HepG2 (cell line): Measurements from ENCODE around the gene URM1. TPM values are rescaled to one million over a fixed set of nuclear protein-coding genes. Genes with fewer than 3 reads are reported as not detected.

Experiments
- CHD4 ChIP-seq: fragments of 200-600 bp; sonication (generic); IDR thresholded peaks from 2 replicates; pipeline ENCODE4 v1.7.0; 2017; ENCODE audit warnings: mild to moderate bottlenecking, low read length, borderline replicate concordance
- FOXM1 ChIP-seq: sonication (generic); formaldehyde crosslinking; IDR thresholded peaks from 2 replicates; pipeline ENCODE4 v1.5.0; 2020; ENCODE audit warnings: missing genetic modification reagents
- HNF4A ChIP-seq: sonication (generic); formaldehyde crosslinking; IDR thresholded peaks from 2 replicates; pipeline ENCODE4 v1.4.0; 2020; ENCODE audit warnings: missing genetic modification reagents
- MAZ ChIP-seq, 2 experiments: sonication (generic) in 1 of 2; formaldehyde crosslinking in 1 of 2; IDR thresholded peaks; 2 replicates each; pipeline versions ENCODE4 v1.5.0 to v1.6.1; 2012 to 2020; ENCODE audit warnings: low read depth in 2 of 2, mild to moderate bottlenecking in 2 of 2, borderline replicate concordance in 1 of 2, improper control_type of control experiment in 1 of 2, low read length in 1 of 2, missing genetic modification reagents in 1 of 2, moderate library complexity in 1 of 2
- MED8 ChIP-seq: sonication (generic); formaldehyde crosslinking; IDR thresholded peaks from 2 replicates; pipeline ENCODE4 v1.8.1; 2023; ENCODE audit warnings: mild to moderate bottlenecking, missing genetic modification reagents; ENCODE audit not compliant: insufficient replicate concordance
- MXD4 ChIP-seq: IDR thresholded peaks from 2 replicates; pipeline ENCODE4 v1.6.1; 2016; ENCODE audit warnings: mild to moderate bottlenecking, missing biosample characterization, missing genetic modification reagents
- ZBTB21 ChIP-seq: sonication (generic); formaldehyde crosslinking; IDR thresholded peaks from 2 replicates; pipeline ENCODE4 v1.4.0; 2020; ENCODE audit warnings: missing genetic modification reagents
- ZC3H4 ChIP-seq: sonication (generic); formaldehyde crosslinking; IDR thresholded peaks from 2 replicates; pipeline ENCODE4 v1.4.0; 2020; ENCODE audit warnings: missing genetic modification reagents, borderline replicate concordance
- ZNF24 ChIP-seq: fragments of 450-650 bp; IDR thresholded peaks from 2 replicates; pipeline ENCODE4 v1.6.1; 2017; ENCODE audit warnings: antibody characterized with exemption, mild to moderate bottlenecking
- ZNF598 ChIP-seq: sonication (generic); formaldehyde crosslinking; IDR thresholded peaks from 2 replicates; pipeline ENCODE4 v1.5.1; 2020; ENCODE audit warnings: mild to moderate bottlenecking, missing genetic modification reagents, borderline replicate concordance
- polyA plus RNA-seq, 8 experiments: library from polyadenylated mRNA; depleted of rRNA in 3 of 8; stranded (reverse) in 7 of 8; unstranded in 1 of 8; fragments of >200 nt; fragmentation: Illumina TruSeq in 4 of 8; extraction: Trizol in 4 of 8; gene quantifications; 2 replicates each; pipeline versions ENCODE4 v1.2.1 to v1.2.3, GENCODE V29; 2011 to 2016; ENCODE audit warnings: low read depth in 4 of 8, missing spikeins in 1 of 8, mixed read lengths in 1 of 8; ENCODE audit not compliant: insufficient read depth in 1 of 8
- total RNA-seq, 5 experiments: library from RNA; depleted of rRNA; stranded (reverse); fragments of >200 nt; fragmentation: Illumina TruSeq; extraction: Trizol; gene quantifications; 2 replicates each; pipeline ENCODE4 v1.2.3, GENCODE V29; 2016; ENCODE audit warnings: low read depth in 1 of 5
- TF ChIP-seq, protein P1 (sequence below): sonication (generic); formaldehyde crosslinking; IDR thresholded peaks from 2 replicates; pipeline ENCODE4 v1.4.0; 2020; ENCODE audit warnings: mild to moderate bottlenecking, missing genetic modification reagents
- TF ChIP-seq, protein P2 (sequence below), 2 experiments: sonication (generic) in 1 of 2; formaldehyde crosslinking in 1 of 2; IDR thresholded peaks; 2 replicates each; pipeline versions ENCODE4 v1.4.0 to v1.6.1; 2016 to 2020; ENCODE audit warnings: borderline replicate concordance in 1 of 2, low read depth in 1 of 2, mild to moderate bottlenecking in 1 of 2, missing genetic modification reagents in 1 of 2
- TF ChIP-seq, protein P3 (sequence below): sonication (generic); formaldehyde crosslinking; IDR thresholded peaks from 2 replicates; pipeline ENCODE4 v1.5.0; 2020; ENCODE audit warnings: missing genetic modification reagents
- TF ChIP-seq, protein P4 (sequence below): sonication (generic); formaldehyde crosslinking; IDR thresholded peaks from 2 replicates; pipeline ENCODE4 v1.4.0; 2020; ENCODE audit warnings: mild to moderate bottlenecking, missing genetic modification reagents
- TF ChIP-seq, protein P5 (sequence below): sonication (generic); formaldehyde crosslinking; IDR thresholded peaks from 2 replicates; pipeline ENCODE4 v1.8.0; 2022; ENCODE audit warnings: mild to moderate bottlenecking, missing genetic modification reagents, moderate library complexity
- TF ChIP-seq, protein P6 (sequence below): sonication (generic); formaldehyde crosslinking; IDR thresholded peaks from 2 replicates; pipeline ENCODE4 v1.4.0; 2020; ENCODE audit warnings: missing genetic modification reagents

The URM1 gene
- total and polyA plus RNA-seq, 2 of the 13 experiments (the other 11 are each of a cell fraction or from before 2014, with no cell fraction given), result 37.1 to 41.3 TPM

DNA sequence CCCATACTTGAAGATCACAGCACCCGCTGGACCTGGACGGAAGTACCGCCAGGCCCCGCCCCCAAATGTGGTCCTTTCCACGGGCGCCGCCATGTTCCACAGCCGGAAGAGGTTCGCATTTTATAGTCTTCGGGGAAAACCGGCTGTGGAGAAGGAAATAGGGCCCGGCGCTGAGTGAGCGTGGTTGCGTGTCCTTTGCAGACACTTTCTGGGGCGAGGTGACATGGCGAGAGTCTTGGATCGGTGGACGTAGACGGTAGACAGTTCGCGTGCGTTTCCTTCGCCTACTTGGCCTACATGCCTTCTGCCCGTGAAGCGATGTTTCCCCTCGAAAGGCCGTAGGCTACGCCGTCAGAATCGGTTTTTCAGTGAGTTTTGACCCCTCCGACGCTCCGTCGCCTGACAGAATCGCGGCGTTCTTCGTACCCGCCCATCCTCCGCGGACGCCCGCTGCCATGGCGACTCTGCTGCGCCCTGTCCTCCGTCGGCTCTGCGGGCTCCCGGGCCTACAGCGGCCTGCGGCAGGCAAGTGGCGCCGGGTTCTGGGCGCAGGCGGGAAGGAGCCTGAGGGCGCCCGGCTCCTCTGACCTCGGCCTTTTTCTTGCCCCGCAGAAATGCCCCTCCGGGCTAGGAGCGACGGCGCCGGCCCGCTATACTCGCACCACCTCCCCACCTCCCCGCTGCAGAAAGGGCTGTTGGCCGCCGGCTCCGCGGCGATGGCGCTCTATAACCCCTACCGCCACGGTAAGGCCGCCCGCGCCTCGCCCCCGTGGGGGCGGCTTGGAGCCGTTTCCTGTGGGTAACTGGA lies 48.6 kb upstream of the URM1 start, which contains the start of the genes COQ4 and TRUB2 (continued):
- TF ChIP-seq, protein P1, sequence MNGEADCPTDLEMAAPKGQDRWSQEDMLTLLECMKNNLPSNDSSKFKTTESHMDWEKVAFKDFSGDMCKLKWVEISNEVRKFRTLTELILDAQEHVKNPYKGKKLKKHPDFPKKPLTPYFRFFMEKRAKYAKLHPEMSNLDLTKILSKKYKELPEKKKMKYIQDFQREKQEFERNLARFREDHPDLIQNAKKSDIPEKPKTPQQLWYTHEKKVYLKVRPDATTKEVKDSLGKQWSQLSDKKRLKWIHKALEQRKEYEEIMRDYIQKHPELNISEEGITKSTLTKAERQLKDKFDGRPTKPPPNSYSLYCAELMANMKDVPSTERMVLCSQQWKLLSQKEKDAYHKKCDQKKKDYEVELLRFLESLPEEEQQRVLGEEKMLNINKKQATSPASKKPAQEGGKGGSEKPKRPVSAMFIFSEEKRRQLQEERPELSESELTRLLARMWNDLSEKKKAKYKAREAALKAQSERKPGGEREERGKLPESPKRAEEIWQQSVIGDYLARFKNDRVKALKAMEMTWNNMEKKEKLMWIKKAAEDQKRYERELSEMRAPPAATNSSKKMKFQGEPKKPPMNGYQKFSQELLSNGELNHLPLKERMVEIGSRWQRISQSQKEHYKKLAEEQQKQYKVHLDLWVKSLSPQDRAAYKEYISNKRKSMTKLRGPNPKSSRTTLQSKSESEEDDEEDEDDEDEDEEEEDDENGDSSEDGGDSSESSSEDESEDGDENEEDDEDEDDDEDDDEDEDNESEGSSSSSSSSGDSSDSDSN, result peak; percentile 90
- TF ChIP-seq MED8 (no peak), MAZ (IDR thresholded peaks at IDR 0.05; ENCODE audit: borderline replicate concordance, low read depth, low read length) (peak; percentile 66), MAZ (CRISPR knock-in tag; IDR thresholded peaks at IDR 0.05; ENCODE audit: low read depth) (0 out of 2 replicates have a peak, but pooled peaks have one; percentile 51), HNF4A (CRISPR knock-in tag) (peak; percentile 19; the same call in 1 of the 2 replicates), ZNF598 (0 out of 2 replicates have a peak, but pooled peaks have one; percentile 43), ZC3H4 (CRISPR knock-in tag) (no peak), MXD4 (CRISPR knock-in tag) (peak; percentile 85; the same call in 1 of the 2 replicates), ZBTB21 (CRISPR knock-in tag) (no peak), CHD4 (no peak), ZNF24 (peak; percentile 72), FOXM1 (CRISPR knock-in tag) (no peak)
- TF ChIP-seq, protein P2, sequence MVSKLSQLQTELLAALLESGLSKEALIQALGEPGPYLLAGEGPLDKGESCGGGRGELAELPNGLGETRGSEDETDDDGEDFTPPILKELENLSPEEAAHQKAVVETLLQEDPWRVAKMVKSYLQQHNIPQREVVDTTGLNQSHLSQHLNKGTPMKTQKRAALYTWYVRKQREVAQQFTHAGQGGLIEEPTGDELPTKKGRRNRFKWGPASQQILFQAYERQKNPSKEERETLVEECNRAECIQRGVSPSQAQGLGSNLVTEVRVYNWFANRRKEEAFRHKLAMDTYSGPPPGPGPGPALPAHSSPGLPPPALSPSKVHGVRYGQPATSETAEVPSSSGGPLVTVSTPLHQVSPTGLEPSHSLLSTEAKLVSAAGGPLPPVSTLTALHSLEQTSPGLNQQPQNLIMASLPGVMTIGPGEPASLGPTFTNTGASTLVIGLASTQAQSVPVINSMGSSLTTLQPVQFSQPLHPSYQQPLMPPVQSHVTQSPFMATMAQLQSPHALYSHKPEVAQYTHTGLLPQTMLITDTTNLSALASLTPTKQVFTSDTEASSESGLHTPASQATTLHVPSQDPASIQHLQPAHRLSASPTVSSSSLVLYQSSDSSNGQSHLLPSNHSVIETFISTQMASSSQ (IDR thresholded peaks at IDR 0.05; ENCODE audit: low read depth), result 0 out of 2 replicates have a peak, but pooled peaks have one; percentile 42
- TF ChIP-seq, protein P2 (CRISPR knock-in tag; IDR thresholded peaks at IDR 0.05; ENCODE audit: borderline replicate concordance), result peak; percentile 72
- TF ChIP-seq, protein P3, sequence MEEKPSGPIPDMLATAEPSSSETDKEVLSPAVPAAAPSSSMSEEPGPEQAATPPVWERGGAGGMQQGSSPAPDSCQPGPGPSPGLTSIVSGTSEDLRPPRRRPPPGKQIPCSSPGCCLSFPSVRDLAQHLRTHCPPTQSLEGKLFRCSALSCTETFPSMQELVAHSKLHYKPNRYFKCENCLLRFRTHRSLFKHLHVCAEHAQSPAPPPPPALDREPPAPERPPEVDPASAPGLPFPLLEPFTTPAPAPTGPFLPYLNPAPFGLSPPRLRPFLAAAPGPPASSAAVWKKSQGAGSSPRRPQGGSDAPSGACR (CRISPR knock-in tag), result peak; percentile 93
- TF ChIP-seq, protein P4, sequence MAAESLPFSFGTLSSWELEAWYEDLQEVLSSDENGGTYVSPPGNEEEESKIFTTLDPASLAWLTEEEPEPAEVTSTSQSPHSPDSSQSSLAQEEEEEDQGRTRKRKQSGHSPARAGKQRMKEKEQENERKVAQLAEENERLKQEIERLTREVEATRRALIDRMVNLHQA (CRISPR knock-in tag), result no peak
- TF ChIP-seq, protein P5, sequence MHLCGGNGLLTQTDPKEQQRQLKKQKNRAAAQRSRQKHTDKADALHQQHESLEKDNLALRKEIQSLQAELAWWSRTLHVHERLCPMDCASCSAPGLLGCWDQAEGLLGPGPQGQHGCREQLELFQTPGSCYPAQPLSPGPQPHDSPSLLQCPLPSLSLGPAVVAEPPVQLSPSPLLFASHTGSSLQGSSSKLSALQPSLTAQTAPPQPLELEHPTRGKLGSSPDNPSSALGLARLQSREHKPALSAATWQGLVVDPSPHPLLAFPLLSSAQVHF (CRISPR knock-in tag), result 0 out of 2 replicates have a peak, but pooled peaks have one; percentile 25
- TF ChIP-seq, protein P6, sequence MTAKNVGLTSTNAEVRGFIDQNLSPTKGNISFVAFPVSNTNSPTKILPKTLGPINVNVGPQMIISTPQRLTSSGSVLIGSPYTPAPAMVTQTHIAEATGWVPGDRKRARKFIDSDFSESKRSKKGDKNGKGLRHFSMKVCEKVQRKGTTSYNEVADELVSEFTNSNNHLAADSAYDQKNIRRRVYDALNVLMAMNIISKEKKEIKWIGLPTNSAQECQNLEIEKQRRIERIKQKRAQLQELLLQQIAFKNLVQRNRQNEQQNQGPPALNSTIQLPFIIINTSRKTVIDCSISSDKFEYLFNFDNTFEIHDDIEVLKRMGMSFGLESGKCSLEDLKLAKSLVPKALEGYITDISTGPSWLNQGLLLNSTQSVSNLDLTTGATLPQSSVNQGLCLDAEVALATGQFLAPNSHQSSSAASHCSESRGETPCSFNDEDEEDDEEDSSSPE (CRISPR knock-in tag), result peak; percentile 65; the same call in 1 of the 2 replicates
